Measurements from ENCODE around the gene DSC3. TPM values are rescaled to one million over a fixed set of nuclear protein-coding genes. Genes with fewer than 3 reads are reported as not detected.

The DSC3 gene
- total RNA-seq, 2 experiments from 2014 or later: not detected

DNA sequence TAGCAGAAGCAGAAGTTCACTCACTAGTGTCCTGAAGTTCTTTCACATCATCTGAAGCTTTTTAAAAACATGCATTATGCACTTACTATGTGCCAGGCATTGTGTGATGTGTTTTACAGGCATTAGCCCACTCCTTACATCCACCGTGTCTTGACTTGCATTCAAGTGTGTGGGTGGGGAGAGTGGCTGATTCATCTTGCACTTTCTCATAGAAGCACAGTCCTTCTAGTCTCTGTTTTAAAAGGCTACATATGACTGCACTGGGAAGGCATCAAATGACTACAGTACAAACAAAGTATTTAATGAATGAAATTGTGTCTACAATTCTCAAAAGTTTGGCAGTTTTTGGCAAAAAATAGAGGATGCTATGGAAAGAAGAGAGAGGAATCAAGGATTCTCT is 21.6 kb upstream of the DSC3 start:
- Histone ChIP-seq H2AFZ (ENCODE audit: low read length) (no peak overlapping the region), H3K4me3 (ENCODE audit: low read depth, low read length, poor library complexity, severe bottlenecking) (no peak overlapping the region), H3K9me3 (ENCODE audit: low read length) (no peaks in the 10 kb centered on the region), H3K36me3 (ENCODE audit: insufficient read depth, low read length) (no peaks in the 10 kb centered on the region), H4K20me1 (ENCODE audit: insufficient read depth, low read length) (no peaks in the 10 kb centered on the region), H3K9me2 (ENCODE audit: insufficient read depth, low read length) (no peaks in the 10 kb centered on the region), H3K79me2 (ENCODE audit: insufficient read depth, low read depth, low read length) (no peaks in the 10 kb centered on the region), H3K4me1 (ENCODE audit: insufficient read depth, low read length, poor library complexity, severe bottlenecking) (no peaks in the 10 kb centered on the region), H3K27ac (ENCODE audit: low read depth, low read length, poor library complexity, severe bottlenecking) (no peak overlapping the region), H3K4me2 (ENCODE audit: low read length) (no peak overlapping the region)
- intact Hi-C loops (cut with micrococcal nuclease; ENCODE audit: unreplicated experiment): no loop called here
- POLR2A ChIA-PET: interaction anchor here (0.7 kb wide), 1 partner anchor 485 kb away, joined by 4 read pairs; no protein-coding TSS in a partner anchor
- BruUV-seq (replicated peaks): no TSS peak
- DNase-seq (ENCODE audit: low spot score): no peak
- TF ChIP-seq CTCF (conservative IDR thresholded peaks at IDR 0.05; ENCODE audit: low read length) (no peak), EZH2phosphoT487 (IDR thresholded peaks at IDR 0.05; ENCODE audit: borderline replicate concordance, low read depth, low read length) (no peak)
- CTCF ChIA-PET (ENCODE audit: unreplicated experiment): no interaction called here

DNA sequence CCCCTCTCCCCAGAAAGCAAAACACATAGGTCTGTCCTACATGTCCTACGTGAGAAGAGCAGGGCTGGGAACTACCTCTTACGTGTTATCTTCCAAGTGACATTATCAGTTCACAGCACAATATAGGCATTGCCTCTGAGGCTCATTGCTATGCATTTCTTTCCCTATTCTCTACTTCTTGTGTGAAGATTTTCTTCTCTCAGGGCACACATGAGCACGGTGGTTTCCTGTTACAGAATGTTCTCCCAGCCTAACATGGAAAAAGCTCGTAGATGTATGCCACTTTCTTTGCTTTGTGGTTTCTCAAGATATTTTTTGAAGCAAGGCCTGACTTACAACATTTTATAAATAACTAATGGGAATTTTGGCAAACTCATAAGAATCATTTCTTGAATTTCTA is 19.4 kb upstream of the DSC3 start:
- no peak overlapping the region for H3K4me3 ChIP-seq (ENCODE audit: low read depth, low read length, poor library complexity, severe bottlenecking)
- H4K20me1 ChIP-seq (ENCODE audit: insufficient read depth, low read length): no peaks in the 10 kb centered on the region
- DNase-seq (ENCODE audit: low spot score): no peak
- H3K36me3 ChIP-seq (ENCODE audit: insufficient read depth, low read length): no peaks in the 10 kb centered on the region
- H2AFZ ChIP-seq (ENCODE audit: low read length): no peak overlapping the region
- intact Hi-C loops (cut with micrococcal nuclease; ENCODE audit: unreplicated experiment): no loop called here
- no peak overlapping the region for H3K27ac ChIP-seq (ENCODE audit: low read depth, low read length, poor library complexity, severe bottlenecking)
- no peaks in the 10 kb centered on the region for H3K79me2 ChIP-seq (ENCODE audit: insufficient read depth, low read depth, low read length)
- no TSS peak for BruUV-seq (replicated peaks)
- H3K4me1 ChIP-seq (ENCODE audit: insufficient read depth, low read length, poor library complexity, severe bottlenecking): no peaks in the 10 kb centered on the region
- TF ChIP-seq EZH2phosphoT487 (IDR thresholded peaks at IDR 0.05; ENCODE audit: borderline replicate concordance, low read depth, low read length) (no peak), CTCF (conservative IDR thresholded peaks at IDR 0.05; ENCODE audit: low read length) (no peak)
- H3K9me3 ChIP-seq (ENCODE audit: low read length): no peaks in the 10 kb centered on the region
- H3K4me2 ChIP-seq (ENCODE audit: low read length): no peak overlapping the region
- ChIA-PET CTCF (ENCODE audit: unreplicated experiment) (no interaction called here), POLR2A (interaction anchor here (0.9 kb wide), 1 partner anchor 18 kb away, joined by 3 read pairs; no protein-coding TSS in a partner anchor)
- no peaks in the 10 kb centered on the region for H3K9me2 ChIP-seq (ENCODE audit: insufficient read depth, low read length)

- Histone ChIP-seq H3K4me3 (ENCODE audit: low read depth, low read length, poor library complexity, severe bottlenecking) (no peak overlapping the region), H3K9me3 (ENCODE audit: low read length) (no peaks in the 10 kb centered on the region), H3K27ac (ENCODE audit: low read depth, low read length, poor library complexity, severe bottlenecking) (no peak overlapping the region), H2AFZ (ENCODE audit: low read length) (no peak overlapping the region), H4K20me1 (ENCODE audit: insufficient read depth, low read length) (no peaks in the 10 kb centered on the region), H3K4me2 (ENCODE audit: low read length) (no peak overlapping the region), H3K4me1 (ENCODE audit: insufficient read depth, low read length, poor library complexity, severe bottlenecking) (no peaks in the 10 kb centered on the region), H3K79me2 (ENCODE audit: insufficient read depth, low read depth, low read length) (no peaks in the 10 kb centered on the region), H3K9me2 (ENCODE audit: insufficient read depth, low read length) (no peaks in the 10 kb centered on the region), H3K36me3 (ENCODE audit: insufficient read depth, low read length) (no peaks in the 10 kb centered on the region)
- ChIA-PET CTCF (ENCODE audit: unreplicated experiment) (no interaction called here), POLR2A (no interaction called here)
- intact Hi-C loops (cut with micrococcal nuclease; ENCODE audit: unreplicated experiment): no loop called here
- no peak for TF ChIP-seq CTCF (conservative IDR thresholded peaks at IDR 0.05; ENCODE audit: low read length)
- no peak for TF ChIP-seq EZH2phosphoT487 (IDR thresholded peaks at IDR 0.05; ENCODE audit: borderline replicate concordance, low read depth, low read length)
- no peak for DNase-seq (ENCODE audit: low spot score)
- no TSS peak for BruUV-seq (replicated peaks)
Observed at GRCh38 chr18:31058897-31059296, 16.4 kb upstream of the DSC3 start.

All from OCI-LY7 (cell line).